Measurements from ENCODE around the gene HS2ST1. TPM values are rescaled to one million over a fixed set of nuclear protein-coding genes. Genes with fewer than 3 reads are reported as not detected.

HS2ST1 gene
- total RNA-seq, 6 experiments from 2014 or later: 23.8 to 26.8 (median 24.8) TPM

DNA sequence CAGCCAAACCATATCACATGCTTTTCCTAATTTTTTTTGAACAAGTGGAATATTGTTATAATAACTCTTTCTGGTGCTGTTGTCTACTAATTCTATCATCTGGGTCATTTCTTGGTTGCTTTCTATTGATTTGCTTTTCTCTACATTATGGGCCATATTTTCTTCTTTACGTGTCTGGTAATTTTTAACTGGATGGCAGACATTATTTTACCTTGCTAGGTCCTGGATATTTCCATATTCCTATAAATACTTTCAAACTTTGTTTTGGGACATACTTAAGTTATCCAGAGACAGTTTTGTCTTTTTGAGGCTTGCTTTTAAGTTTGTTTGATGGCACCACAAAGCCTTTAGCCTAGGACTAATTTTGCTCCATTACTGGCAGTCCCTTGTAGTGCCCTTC lies 11.3 kb downstream of the HS2ST1 start:
- Mint-ChIP-seq H3K27ac (no peak overlapping the region), H3K27me3 (ENCODE audit: insufficient read depth) (no peaks in the 10 kb centered on the region), H3K36me3 (ENCODE audit: low read depth) (peaks cover 39% of the 10 kb centered on the region), H3K4me3 (no peak overlapping the region), H3K9me3 (peaks cover 33% of the 10 kb centered on the region), H3K4me1 (ENCODE audit: low read depth) (peaks cover 7% of the 10 kb centered on the region; the same call in 1 of the 2 replicates)
- TF ChIP-seq CTCF (IDR thresholded peaks at IDR 0.05): no peak
- no peak for DNase-seq

DNA sequence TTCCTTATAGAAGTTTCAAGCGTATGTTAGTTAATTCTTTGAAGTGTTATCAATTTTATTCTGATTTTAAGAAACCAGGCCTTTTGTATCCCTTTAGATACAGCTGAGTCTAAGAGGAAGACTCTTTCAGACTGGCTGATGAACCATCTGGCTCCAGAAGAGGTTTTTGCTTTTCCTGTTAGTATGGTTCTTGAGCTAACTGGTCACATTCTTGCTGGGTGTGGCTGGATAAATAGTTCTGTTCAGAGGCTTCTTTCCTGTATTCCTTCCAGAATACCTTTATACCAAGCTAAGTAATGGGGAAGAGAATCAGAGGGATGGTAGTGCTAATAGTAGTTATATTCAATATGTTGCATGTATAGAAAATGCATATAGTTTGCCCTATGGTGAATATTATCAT lies 12.4 kb downstream of the HS2ST1 start:
- H3K27ac Mint-ChIP-seq: no peak overlapping the region
- no peak for DNase-seq
- H3K36me3 Mint-ChIP-seq (ENCODE audit: low read depth): peaks cover 31% of the 10 kb centered on the region
- peaks cover 33% of the 10 kb centered on the region for H3K9me3 Mint-ChIP-seq
- peaks cover 7% of the 10 kb centered on the region; the same call in 1 of the 2 replicates for H3K4me1 Mint-ChIP-seq (ENCODE audit: low read depth)
- no peak overlapping the region for H3K4me3 Mint-ChIP-seq
- TF ChIP-seq CTCF (IDR thresholded peaks at IDR 0.05): no peak
- no peaks in the 10 kb centered on the region for H3K27me3 Mint-ChIP-seq (ENCODE audit: insufficient read depth)

- Mint-ChIP-seq H3K4me3 (no peak overlapping the region), H3K27ac (no peak overlapping the region), H3K9me3 (peaks cover 17% of the 10 kb centered on the region), H3K4me1 (ENCODE audit: low read depth) (peaks cover 7% of the 10 kb centered on the region; the same call in 1 of the 2 replicates), H3K36me3 (ENCODE audit: low read depth) (peaks cover 14% of the 10 kb centered on the region), H3K27me3 (ENCODE audit: insufficient read depth) (no peaks in the 10 kb centered on the region)
- DNase-seq: no peak
- no peak for TF ChIP-seq CTCF (IDR thresholded peaks at IDR 0.05)
Measured at GRCh38 chr1:86928819-86929218, 14.4 kb downstream of the HS2ST1 start.

DNA sequence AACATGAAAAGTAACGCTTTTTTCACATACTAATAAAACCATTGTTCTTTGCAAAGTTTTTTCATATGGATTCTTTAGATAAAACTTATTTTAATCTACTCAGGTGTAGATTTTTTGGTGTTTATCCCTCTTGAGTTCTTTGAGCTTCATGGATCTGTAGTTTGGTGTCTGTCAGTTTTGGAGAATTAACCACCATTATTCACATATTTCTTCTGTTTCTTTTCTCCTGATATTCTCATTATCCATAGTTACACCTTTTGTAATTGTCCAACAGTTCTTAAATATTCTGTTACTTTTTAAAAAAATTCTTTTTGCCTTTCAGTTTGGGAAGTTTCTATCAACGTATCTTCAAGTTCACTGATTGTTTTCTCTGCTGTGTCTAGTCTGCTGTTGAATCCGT lies 18.6 kb downstream of the HS2ST1 start:
- Mint-ChIP-seq H3K36me3 (ENCODE audit: low read depth) (no peaks in the 10 kb centered on the region), H3K27me3 (ENCODE audit: insufficient read depth) (no peaks in the 10 kb centered on the region), H3K4me1 (ENCODE audit: low read depth) (no peaks in the 10 kb centered on the region), H3K4me3 (no peak overlapping the region), H3K9me3 (no peaks in the 10 kb centered on the region), H3K27ac (no peak overlapping the region)
- no peak for DNase-seq
- TF ChIP-seq CTCF (IDR thresholded peaks at IDR 0.05): no peak

- DNase-seq: no peak
- H3K4me3 Mint-ChIP-seq: no peak overlapping the region
- H3K36me3 Mint-ChIP-seq (ENCODE audit: low read depth): no peaks in the 10 kb centered on the region
- no peaks in the 10 kb centered on the region for H3K27me3 Mint-ChIP-seq (ENCODE audit: insufficient read depth)
- no peak for TF ChIP-seq CTCF (IDR thresholded peaks at IDR 0.05)
- peaks cover 6% of the 10 kb centered on the region; the same call in 1 of the 2 replicates for H3K4me1 Mint-ChIP-seq (ENCODE audit: low read depth)
- no peak overlapping the region for H3K27ac Mint-ChIP-seq
- H3K9me3 Mint-ChIP-seq: no peaks in the 10 kb centered on the region
Measured at GRCh38 chr1:86933562-86934377, 19.3 kb downstream of the HS2ST1 start.

Data from HFFc6 (cell line).